Fibroblast of pulmonary artery (primary cell): ENCODE data around the gene CAPN10.

Experiments used
- DNase-seq: peaks from one replicate; pipeline ENCODE4 v3.0.0-alpha.2; 2010; ENCODE audit warnings: low read depth
- H3K4me3 ChIP-seq: replicated peaks from 2 replicates; pipeline ENCODE4 v1.5.1; 2011; ENCODE audit warnings: low read depth, mild to moderate bottlenecking, control low read depth, low read length, moderate library complexity
- CTCF ChIP-seq: IDR thresholded peaks from 2 replicates; pipeline ENCODE4 v1.5.1; 2011; ENCODE audit warnings: mild to moderate bottlenecking, control low read depth, low read length, inconsistent platforms; ENCODE audit errors: missing control alignments

CAPN10 gene

GRCh38 chr2:240573071-240573515 lies 13.4 kb upstream of the CAPN10 start:
- H3K4me3 ChIP-seq, result no peak overlapping the region
- TF ChIP-seq CTCF, result no peak
- no peak for DNase-seq

- no peak for DNase-seq
- TF ChIP-seq CTCF, result no peak
- H3K4me3 ChIP-seq, result no peak overlapping the region
Observed at GRCh38 chr2:240573516-240574385, 12.8 kb upstream of the CAPN10 start.

- TF ChIP-seq CTCF, result no peak
- H3K4me3 ChIP-seq, result no peak overlapping the region
- no peak for DNase-seq
Observed at GRCh38 chr2:240574386-240575100, 12.0 kb upstream of the CAPN10 start.

- no peak for DNase-seq
- no peak for TF ChIP-seq CTCF
- H3K4me3 ChIP-seq, result no peak overlapping the region
Observed at GRCh38 chr2:240575101-240575965, 11.2 kb upstream of the CAPN10 start.

- DNase-seq, result no peak
- H3K4me3 ChIP-seq, result no peak overlapping the region
- no peak for TF ChIP-seq CTCF
Observed at GRCh38 chr2:240576036-240576435, 10.5 kb upstream of the CAPN10 start.

GRCh38 chr2:240576436-240577205 lies 9.9 kb upstream of the CAPN10 start:
- no peak for TF ChIP-seq CTCF
- no peak overlapping the region for H3K4me3 ChIP-seq
- no peak for DNase-seq
